GM21390 (cell line): ENCODE results near the gene FHIP1B.

Experiments
- ATAC-seq: cut with Tn5 transposase; IDR thresholded peaks from one replicate; pipeline ENCODE4 v1.9.1; 2021; ENCODE audit not compliant: unreplicated experiment

FHIP1B gene

DNA sequence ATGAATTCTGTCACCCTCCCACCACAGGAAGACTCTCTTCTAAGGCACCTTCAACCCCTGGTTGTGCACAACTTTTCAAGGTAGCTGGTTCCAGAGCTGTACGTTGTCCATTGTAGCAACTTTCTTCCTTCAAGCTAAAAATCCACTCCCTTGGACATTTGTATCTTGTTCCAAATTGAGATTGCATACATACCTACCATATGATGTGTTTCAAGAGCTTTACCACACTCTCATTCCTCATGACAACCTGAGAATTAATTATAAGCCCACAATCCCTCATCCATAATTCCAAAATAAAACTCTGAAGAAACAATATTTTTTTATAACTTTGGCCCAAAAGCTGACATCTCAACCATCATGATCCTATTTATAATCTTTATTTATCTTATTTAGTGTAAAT is 32.4 kb downstream of the FHIP1B start:
- ATAC-seq, result no peak

DNA sequence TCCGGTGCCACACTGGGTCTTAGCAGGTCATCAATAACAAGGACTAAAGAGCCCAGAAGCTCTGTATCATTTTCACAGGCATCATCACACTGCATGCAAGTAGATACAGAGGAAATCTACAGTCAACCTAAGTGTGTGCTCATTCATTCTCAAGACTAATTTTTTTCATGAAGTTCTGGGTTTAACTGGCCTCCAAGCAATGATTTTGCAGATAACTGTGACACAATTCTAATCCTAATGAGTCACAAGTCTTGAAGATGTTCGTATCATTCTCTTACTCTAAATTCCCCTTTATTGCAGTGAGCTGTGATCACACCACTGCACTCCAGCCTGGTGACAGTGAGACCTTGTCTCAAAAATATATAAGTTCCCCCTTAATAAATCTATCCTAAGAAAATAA is 33.0 kb downstream of the FHIP1B start:
- no peak for ATAC-seq

DNA sequence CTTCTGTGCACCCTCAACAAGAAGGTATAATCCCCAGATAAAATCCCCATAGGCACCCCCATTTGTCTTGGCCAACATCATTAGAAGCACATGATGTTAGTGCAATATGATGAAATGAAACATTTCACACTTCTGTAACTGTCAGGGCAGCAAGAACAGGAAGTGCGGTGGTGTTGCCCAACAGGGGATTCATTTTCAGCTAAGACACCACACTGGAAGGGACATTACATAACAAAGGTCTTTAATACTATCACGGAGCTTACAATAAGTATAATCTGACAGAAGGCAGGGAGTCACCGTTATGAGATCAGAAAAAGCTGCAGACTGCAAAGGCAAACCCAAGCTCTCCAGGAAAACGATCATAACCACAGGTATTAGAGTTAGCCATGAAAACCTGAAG is 33.5 kb downstream of the FHIP1B start:
- ATAC-seq, result no peak

DNA sequence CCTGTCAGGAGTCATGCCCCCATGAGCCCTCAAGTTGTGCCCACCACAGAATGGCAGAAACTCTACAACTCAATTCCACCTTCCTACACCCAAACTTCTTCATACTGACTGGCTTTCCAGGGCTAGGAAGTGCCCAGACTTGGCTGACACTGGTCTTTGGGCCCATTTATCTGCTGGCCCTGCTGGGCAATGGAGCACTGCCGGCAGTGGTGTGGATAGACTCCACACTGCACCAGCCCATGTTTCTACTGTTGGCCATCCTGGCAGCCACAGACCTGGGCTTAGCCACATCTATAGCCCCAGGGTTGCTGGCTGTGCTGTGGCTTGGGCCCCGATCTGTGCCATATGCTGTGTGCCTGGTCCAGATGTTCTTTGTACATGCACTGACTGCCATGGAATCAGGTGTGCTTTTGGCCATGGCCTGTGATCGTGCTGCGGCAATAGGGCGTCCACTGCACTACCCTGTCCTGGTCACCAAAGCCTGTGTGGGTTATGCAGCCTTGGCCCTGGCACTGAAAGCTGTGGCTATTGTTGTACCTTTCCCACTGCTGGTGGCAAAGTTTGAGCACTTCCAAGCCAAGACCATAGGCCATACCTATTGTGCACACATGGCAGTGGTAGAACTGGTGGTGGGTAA is 35.1 kb downstream of the FHIP1B start, which contains the start of gene OR52W1:
Gene OR52W1 (plus strand): TSS at position 51 of the 637 bp plus-strand sequence. CDS start 0 bp downstream, at position 51.
- no peak for ATAC-seq

DNA sequence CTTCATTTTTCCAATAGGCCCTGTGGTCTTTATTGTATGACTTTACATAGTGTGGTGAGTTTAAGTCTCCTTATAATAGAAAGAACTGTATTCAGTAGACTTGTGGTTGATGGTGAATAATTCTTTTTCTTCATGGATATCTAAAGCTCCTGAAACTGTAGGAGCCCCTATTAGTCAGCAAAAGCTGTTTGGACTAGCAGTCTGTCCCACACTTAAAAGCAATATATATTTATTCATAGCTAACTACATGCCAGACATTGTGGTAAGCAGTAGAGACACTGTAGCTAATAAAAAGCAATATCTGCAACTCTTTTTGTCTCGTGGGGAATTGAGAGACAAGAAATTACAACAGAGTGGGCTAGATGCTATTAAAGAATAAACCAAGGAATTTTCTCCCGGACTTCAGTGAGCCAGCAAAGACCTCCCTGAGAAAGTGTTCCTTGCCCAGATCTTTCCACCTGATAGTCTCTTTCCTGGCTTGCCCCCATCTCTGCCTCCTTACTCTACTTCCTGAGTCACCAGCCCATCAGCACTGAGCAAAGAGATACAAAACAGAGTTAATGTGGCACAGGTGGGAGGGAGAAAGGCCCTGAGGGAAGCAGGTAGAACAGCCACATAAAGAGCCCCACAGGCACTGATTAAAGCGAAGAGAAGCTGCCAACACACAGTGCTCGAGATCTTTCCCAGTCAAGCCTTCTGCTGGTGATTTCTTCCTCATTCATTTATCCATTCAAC is 36.8 kb downstream of the FHIP1B start:
- no peak for ATAC-seq

DNA sequence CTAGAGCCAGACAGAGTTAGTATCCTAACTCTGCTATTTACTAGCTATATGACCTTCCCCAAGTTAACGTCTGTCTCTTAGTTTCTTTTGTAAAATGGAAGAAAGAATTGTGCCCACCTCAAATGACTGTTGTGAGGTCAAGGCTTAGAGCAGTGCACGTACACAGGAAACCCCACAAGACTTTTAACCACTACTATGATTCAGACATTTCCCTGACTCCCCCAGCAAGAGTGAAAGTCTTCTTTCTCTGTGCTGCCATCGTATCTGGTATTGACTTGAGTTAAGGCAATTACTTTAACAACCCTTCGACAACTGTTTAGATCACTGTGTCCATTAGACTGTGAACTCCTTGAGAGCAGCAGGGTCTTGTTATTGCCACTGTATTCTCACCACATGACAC is 38.0 kb downstream of the FHIP1B start:
- ATAC-seq, result no peak

DNA sequence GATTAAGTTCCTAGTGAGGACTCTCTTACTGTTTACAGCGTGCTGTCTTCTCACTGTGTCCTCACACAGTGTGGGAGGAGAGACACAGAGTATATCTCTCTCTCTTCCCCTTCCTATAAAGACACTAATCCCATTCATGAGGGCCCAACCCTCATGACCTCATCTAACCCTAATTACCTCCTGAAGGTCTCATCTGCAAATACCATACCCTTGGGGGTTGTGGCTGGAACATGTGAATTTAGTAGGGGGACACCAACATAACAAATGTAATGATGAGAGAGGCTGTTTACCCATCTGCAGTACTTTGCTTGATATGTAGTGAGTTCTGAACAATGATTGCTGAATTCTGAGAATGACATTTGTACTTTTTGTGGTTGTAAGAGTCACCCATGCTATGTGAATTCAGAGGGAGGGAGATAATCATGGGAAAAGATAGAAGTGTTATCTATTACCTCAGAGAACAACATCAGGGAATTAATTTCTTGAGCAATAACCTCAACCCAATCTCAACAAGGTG is 40.3 kb downstream of the FHIP1B start:
- ATAC-seq, result no peak

DNA sequence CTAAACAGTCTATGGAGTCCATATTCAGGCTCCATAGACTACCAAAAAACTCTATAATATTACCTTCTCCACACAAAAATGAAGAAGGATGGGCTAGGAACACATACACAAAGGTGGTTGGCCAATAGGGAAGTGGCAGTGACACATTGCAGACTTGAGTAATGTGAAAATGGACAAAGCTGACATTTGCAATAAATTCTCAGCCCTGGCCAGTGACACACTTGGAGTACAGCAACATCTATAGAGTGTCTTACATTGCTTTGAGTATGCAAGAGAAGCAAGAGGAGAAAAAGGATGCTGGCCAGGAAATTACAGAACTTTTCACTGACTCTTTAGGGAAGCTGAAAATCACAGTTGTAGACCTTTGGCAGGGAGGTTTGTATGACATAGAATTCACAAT is 42.7 kb downstream of the FHIP1B start:
- no peak for ATAC-seq

DNA sequence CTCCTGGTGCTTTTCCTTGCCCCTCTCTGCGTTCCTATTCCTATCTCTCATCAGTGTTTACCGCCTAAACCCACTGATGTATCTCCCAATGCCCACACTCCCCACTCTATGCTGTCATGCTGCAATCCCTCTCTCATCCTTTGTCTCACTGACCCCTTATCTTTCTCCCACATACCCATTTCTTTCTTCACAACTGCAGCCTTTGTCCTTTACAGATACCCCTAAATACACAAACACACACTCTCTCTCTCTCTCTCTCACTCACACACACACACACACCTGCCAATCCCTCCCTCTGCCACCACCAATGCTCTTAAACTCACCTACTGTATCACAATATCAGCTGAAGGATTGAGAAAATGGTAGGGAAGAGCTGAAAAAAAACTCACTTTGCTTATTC is 59.0 kb downstream of the FHIP1B start:
- ATAC-seq, result no peak

DNA sequence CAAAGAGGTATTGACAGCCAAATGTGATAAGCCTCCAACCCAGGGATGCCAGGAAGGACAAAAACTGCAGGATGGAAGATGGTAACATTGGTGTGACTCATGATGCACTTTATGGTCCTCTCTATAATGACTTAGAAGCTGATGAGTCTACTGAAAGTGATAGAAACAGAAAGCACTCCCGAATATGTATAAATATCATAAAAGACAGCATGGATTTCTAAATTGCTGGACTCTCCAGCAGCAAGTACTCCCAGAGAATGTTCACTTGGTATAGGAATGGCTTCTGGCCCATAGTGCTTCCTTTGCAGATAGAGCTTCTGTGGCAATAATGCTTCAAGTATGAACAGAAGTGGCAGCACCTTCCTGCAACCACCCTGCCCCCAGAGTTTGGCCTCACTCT is 64.2 kb downstream of the FHIP1B start, which contains the start of gene OR52B2:
Gene OR52B2 (minus strand): TSS at position 101 of the 400 bp plus-strand sequence. CDS start 0 bp downstream, at position 101.
- no peak for ATAC-seq
